Esophagus squamous epithelium (tissue), 5 donors: ENCODE data around the gene ATXN1. TPM values are rescaled to one million over a fixed set of nuclear protein-coding genes. Genes with fewer than 3 reads are reported as not detected.

Source experiments
- DNase-seq: peaks from one replicate; lab custom pipeline; 2025; lab: John Stamatoyannopoulos, UW
- H3K27ac ChIP-seq, 4 donors: fragments of 200-600 bp; sonication (generic); one replicate each; pipeline ENCODE4 v1.5.1; 2016 to 2019; ENCODE audit warnings: mild to moderate bottlenecking in 1 of 4
- H3K27me3 ChIP-seq, 4 donors: fragments of 200-600 bp; sonication (generic); 1 replicate in 3 of 4; 2 replicates in 1 of 4; pipeline versions ENCODE4 v1.5.1 to v1.6.0; 2017 to 2021; ENCODE audit warnings: antibody characterized with exemption in 1 of 4
- H3K36me3 ChIP-seq, 3 donors: fragments of 200-600 bp; sonication (generic); one replicate each; pipeline ENCODE4 v1.5.1; 2016 to 2019
- H3K4me1 ChIP-seq, 3 donors: fragments of 200-600 bp; sonication (generic); one replicate each; pipeline ENCODE4 v1.5.1; 2017 to 2019
- H3K4me3 ChIP-seq, 4 donors: fragments of 200-600 bp; sonication (generic); 1 replicate in 3 of 4; 2 replicates in 1 of 4; pipeline ENCODE4 v1.5.1; 2016 to 2019; ENCODE audit warnings: mild to moderate bottlenecking in 2 of 4, moderate library complexity in 1 of 4
- H3K9me3 ChIP-seq, 3 donors: fragments of 200-600 bp; sonication (generic); one replicate each; pipeline ENCODE4 v1.5.1; 2016 to 2019
- POLR2A ChIP-seq, 4 donors: fragments of 450-650 bp; IDR thresholded peaks; one replicate each; pipeline ENCODE4 v1.6.1; 2017; ENCODE audit warnings: antibody characterized with exemption in 4 of 4, mild to moderate bottlenecking in 4 of 4, moderate library complexity in 3 of 4
- WGBS, 2 donors: methylation state at CpG; one replicate each; pipeline ENCODE4 v1.1.5; 2018; 5-methylcytosine and 5-hydroxymethylcytosine counted together
- intact Hi-C: fragments of 100-400 bp; cut with DNase I; formaldehyde crosslinking; loops from one replicate; pipeline ENCODE4 v1.15.0; 2022
- total RNA-seq, 4 donors: library from RNA; depleted of rRNA; stranded (reverse); fragments of >200 nt; gene quantifications; one replicate each; pipeline ENCODE4 v1.1.0, GENCODE V29; 2016
- TF ChIP-seq, protein P1 (sequence below), 6 experiments: fragments of 450-650 bp in 4 of 6; fragments of 200-600 bp in 2 of 6; sonication (generic) in 2 of 6; IDR thresholded peaks; one replicate each; pipeline ENCODE4 v1.5.1; 2016 to 2019; ENCODE audit warnings: antibody characterized with exemption in 6 of 6, mild to moderate bottlenecking in 4 of 6, moderate library complexity in 4 of 6
- donor health status: DM: yes; HTN: yes; CAD: no.

ATXN1 gene
- total RNA-seq, 4 donors from 2014 or later: 17.5 to 50.5 (median 28.5) TPM

- no peak for TF ChIP-seq POLR2A (IDR thresholded peaks at IDR 0.05)
- TF ChIP-seq, protein P1, sequence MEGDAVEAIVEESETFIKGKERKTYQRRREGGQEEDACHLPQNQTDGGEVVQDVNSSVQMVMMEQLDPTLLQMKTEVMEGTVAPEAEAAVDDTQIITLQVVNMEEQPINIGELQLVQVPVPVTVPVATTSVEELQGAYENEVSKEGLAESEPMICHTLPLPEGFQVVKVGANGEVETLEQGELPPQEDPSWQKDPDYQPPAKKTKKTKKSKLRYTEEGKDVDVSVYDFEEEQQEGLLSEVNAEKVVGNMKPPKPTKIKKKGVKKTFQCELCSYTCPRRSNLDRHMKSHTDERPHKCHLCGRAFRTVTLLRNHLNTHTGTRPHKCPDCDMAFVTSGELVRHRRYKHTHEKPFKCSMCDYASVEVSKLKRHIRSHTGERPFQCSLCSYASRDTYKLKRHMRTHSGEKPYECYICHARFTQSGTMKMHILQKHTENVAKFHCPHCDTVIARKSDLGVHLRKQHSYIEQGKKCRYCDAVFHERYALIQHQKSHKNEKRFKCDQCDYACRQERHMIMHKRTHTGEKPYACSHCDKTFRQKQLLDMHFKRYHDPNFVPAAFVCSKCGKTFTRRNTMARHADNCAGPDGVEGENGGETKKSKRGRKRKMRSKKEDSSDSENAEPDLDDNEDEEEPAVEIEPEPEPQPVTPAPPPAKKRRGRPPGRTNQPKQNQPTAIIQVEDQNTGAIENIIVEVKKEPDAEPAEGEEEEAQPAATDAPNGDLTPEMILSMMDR (IDR thresholded peaks at IDR 0.05): no peak
- no peak overlapping the region for H3K4me3 ChIP-seq
- 84 to 85% methylated on average over 5 of the region's 5 CpGs for WGBS, 2 donors
These were observed 111.4 kb downstream of the ATXN1 start for GRCh38 chr6:16649890-16650289.

DNA sequence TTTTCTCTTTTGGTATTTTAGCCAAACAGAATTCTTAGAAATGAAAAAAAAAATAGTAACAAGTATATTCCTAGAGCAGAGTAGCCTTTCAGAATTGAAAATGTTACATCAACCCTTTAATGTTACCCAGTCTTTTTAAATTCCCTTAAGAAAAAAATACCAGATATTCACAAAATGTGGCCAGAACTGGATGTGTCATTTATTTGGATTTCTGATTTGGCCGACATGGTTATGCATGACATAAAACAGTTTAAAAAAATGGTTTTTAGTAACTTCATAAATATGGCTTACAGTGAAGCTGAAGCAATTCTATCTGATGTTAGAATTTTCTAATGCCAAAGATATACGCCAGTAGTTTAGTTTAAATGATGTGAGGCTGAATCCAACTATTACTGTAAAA lies 112.0 kb downstream of the ATXN1 start:
- Histone ChIP-seq H3K4me1 (peaks cover 13 to 33% (median 18%) of the 10 kb centered on the region in 3 donors), H3K36me3 (peaks cover 0 to 9% (median 0%) of the 10 kb centered on the region in 3 donors), H3K9me3 (no peaks in the 10 kb centered on the region), H3K27ac (no peak overlapping the region), H3K4me3 (no peak overlapping the region), H3K27me3 (no peaks in the 10 kb centered on the region)
- DNase-seq: no peak
- intact Hi-C loops: no loop called here
- no peak for TF ChIP-seq POLR2A (IDR thresholded peaks at IDR 0.05)
- TF ChIP-seq, protein P1 (IDR thresholded peaks at IDR 0.05): no peak
- 76 to 79% methylated on average over 2 of the region's 2 CpGs for WGBS, 2 donors

More at GRCh38 chr6:16649890-16650289, 111.4 kb downstream of the ATXN1 start:
- Histone ChIP-seq H3K27me3 (no peaks in the 10 kb centered on the region), H3K4me1 (peaks cover 13 to 33% (median 18%) of the 10 kb centered on the region in 3 donors), H3K27ac (no peak overlapping the region), H3K9me3 (no peaks in the 10 kb centered on the region), H3K36me3 (peaks cover 0 to 7% (median 0%) of the 10 kb centered on the region in 3 donors)
- DNase-seq: no peak
- intact Hi-C loops: no loop called here

- Histone ChIP-seq H3K9me3 (no peaks in the 10 kb centered on the region), H3K4me1 (peaks cover 8 to 21% (median 13%) of the 10 kb centered on the region in 3 donors), H3K27ac (no peak overlapping the region), H3K36me3 (peaks cover 0 to 13% (median 0%) of the 10 kb centered on the region in 3 donors), H3K4me3 (no peak overlapping the region), H3K27me3 (no peaks in the 10 kb centered on the region)
- WGBS, 2 donors: 92 to 95% methylated on average over 5 of the region's 5 CpGs
- intact Hi-C loops: no loop called here
- DNase-seq: no peak
- TF ChIP-seq, protein P1 (IDR thresholded peaks at IDR 0.05): no peak
- no peak for TF ChIP-seq POLR2A (IDR thresholded peaks at IDR 0.05)
These were observed 113.3 kb downstream of the ATXN1 start for GRCh38 chr6:16648003-16648402.

DNA sequence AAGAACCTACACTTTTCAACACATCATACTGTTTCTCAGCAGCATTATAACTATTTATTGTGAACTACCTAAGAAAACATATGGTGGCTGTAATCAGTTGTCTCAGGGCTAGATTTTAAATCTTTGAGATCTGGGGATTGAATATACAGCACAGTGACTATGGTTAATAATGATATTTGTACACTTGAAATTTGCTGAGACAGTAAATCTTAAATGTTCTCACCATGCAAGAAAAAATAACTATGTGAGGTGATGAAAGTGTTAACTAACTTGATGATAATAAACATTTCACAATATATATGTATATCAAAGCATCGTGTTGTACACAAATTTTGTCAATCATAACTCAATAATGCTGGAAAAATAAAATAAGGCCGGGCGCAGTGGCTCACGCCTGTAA lies 113.8 kb downstream of the ATXN1 start:
- TF ChIP-seq, protein P1 (IDR thresholded peaks at IDR 0.05): no peak
- TF ChIP-seq POLR2A (IDR thresholded peaks at IDR 0.05): no peak
- Histone ChIP-seq H3K4me1 (peaks cover 4 to 15% (median 10%) of the 10 kb centered on the region in 3 donors), H3K27me3 (no peaks in the 10 kb centered on the region), H3K27ac (no peak overlapping the region), H3K9me3 (no peaks in the 10 kb centered on the region), H3K36me3 (peaks cover 0 to 13% (median 0%) of the 10 kb centered on the region in 3 donors), H3K4me3 (no peak overlapping the region)
- DNase-seq: no peak
- intact Hi-C loops: no loop called here
- WGBS, 2 donors: 94 to 96% methylated on average over 4 of the region's 4 CpGs

- no peak for TF ChIP-seq POLR2A (IDR thresholded peaks at IDR 0.05)
- TF ChIP-seq, protein P1 (IDR thresholded peaks at IDR 0.05): no peak
- 86 to 94% methylated on average over 8 of the region's 8 CpGs for WGBS, 2 donors
- Histone ChIP-seq H3K4me1 (peaks cover 0 to 14% (median 5%) of the 10 kb centered on the region in 3 donors), H3K4me3 (no peak overlapping the region), H3K27me3 (no peaks in the 10 kb centered on the region), H3K36me3 (peaks cover 0 to 20% (median 0%) of the 10 kb centered on the region in 3 donors), H3K9me3 (no peaks in the 10 kb centered on the region), H3K27ac (no peak overlapping the region)
- DNase-seq: no peak
- intact Hi-C loops: no loop called here
These were observed 116.6 kb downstream of the ATXN1 start for GRCh38 chr6:16644540-16645250.
